Activated CD8-positive, alpha-beta T cell treated with anti-CD3 and anti-CD28 coated beads, Interleukin-2, amount 10 ng/mL, durations not matched to agents 7 days and 5 days (primary cell): ENCODE data around the gene DOCK8. TPM values are rescaled to one million over a fixed set of nuclear protein-coding genes. Genes with fewer than 3 reads are reported as not detected.
"Not testable (repeated sequence)": the region's sequence is repeated elsewhere in the genome, so short reads cannot be mapped to it uniquely, and the experiment has no call there.

Source experiments
- ATAC-seq: fragments of 150-1000 bp; cut with Tn5 transposase; one replicate; pipeline ENCODE4 v1.10.0; 2021; ENCODE audit warnings: moderate library complexity
- CTCF ChIA-PET: fragments of 350-600 bp; sonication (Branson Sonifier 250); formaldehyde crosslinking; loops from one replicate; lab custom pipeline; 2021; ENCODE audit warnings: antibody characterized with exemption; lab: Charles Lee
- POLR2A ChIA-PET: fragments of 350-600 bp; sonication (Branson Sonifier 250); formaldehyde crosslinking; loops from one replicate; lab custom pipeline; 2021; ENCODE audit warnings: antibody characterized with exemption; lab: Charles Lee
- DNase-seq: peaks from one replicate; pipeline ENCODE4 v3.0.0-alpha.2; 2020
- H3K27ac Mint-ChIP-seq: one replicate; pipeline ENCODE4 v1.8.0; 2021; ENCODE audit warnings: mild to moderate bottlenecking, mixed read lengths
- H3K27me3 Mint-ChIP-seq: one replicate; pipeline ENCODE4 v1.8.0; 2021; ENCODE audit warnings: low read depth, mixed read lengths
- H3K36me3 Mint-ChIP-seq: one replicate; pipeline ENCODE4 v1.8.0; 2021; ENCODE audit warnings: low read depth, mixed read lengths
- H3K4me1 Mint-ChIP-seq: one replicate; pipeline ENCODE4 v1.8.0; 2021; ENCODE audit warnings: low read depth, mixed read lengths
- H3K4me3 Mint-ChIP-seq: one replicate; pipeline ENCODE4 v1.8.0; 2021; ENCODE audit warnings: mild to moderate bottlenecking, mixed read lengths
- H3K9me3 Mint-ChIP-seq: one replicate; pipeline ENCODE4 v1.8.0; 2022; ENCODE audit warnings: mixed read lengths; ENCODE audit not compliant: insufficient read depth
- total RNA-seq, 2 experiments: library from RNA; stranded (reverse); gene quantifications; one replicate each; pipeline ENCODE4 v1.2.3, GENCODE V29; 2021

Gene DOCK8
- total RNA-seq, 2 experiments from 2014 or later = 386 to 389 TPM

DNA sequence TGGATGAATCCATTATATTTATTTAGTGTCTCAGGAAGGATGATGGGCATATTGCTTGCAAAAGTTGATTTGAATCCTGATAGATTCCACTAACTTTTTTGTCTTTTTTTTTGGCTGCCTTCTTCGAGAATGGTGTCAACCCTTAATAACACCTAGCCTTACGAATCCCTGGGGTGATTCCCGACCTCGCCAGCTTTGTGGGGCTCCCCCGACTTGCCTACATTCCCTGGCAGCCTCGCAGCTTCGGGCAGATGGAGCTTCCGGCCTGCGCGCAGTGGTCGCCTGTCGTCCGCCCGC lies 366 bp upstream of the DOCK8 start:
- no peaks in the 10 kb centered on the region for H3K9me3 Mint-ChIP-seq
- H3K27me3 Mint-ChIP-seq = peaks cover 3% of the 10 kb centered on the region
- H3K27ac Mint-ChIP-seq = peak overlapping the region; percentile 78
- ATAC-seq (no peak), DNase-seq (no peak)
- CTCF ChIA-PET = interaction anchor here (0.7 to 3.1 kb wide), 16 partner anchors 12 to 94 kb away, joined by 3 to 19 read pairs (median 4); no protein-coding TSS in a partner anchor
- peaks cover 31% of the 10 kb centered on the region for H3K4me1 Mint-ChIP-seq
- POLR2A ChIA-PET = interaction anchor here (0.6 to 5.8 kb wide), 8 partner anchors 11 to 76 kb away, joined by 3 to 122 read pairs (median 8); no protein-coding TSS in a partner anchor
- H3K36me3 Mint-ChIP-seq = peaks cover 29% of the 10 kb centered on the region
- peak overlapping the region; percentile 88 for H3K4me3 Mint-ChIP-seq

GRCh38 chr9:215631-216155 lies 1.0 kb downstream of the DOCK8 start:
- Mint-ChIP-seq H3K4me3 (peak overlapping the region; percentile 88), H3K4me1 (peaks cover 41% of the 10 kb centered on the region), H3K27ac (peak overlapping the region; percentile 89), H3K27me3 (no peaks in the 10 kb centered on the region), H3K36me3 (peaks cover 39% of the 10 kb centered on the region), H3K9me3 (no peaks in the 10 kb centered on the region)
- ChIA-PET CTCF (interaction anchor here (0.7 to 3.1 kb wide), 18 partner anchors 8 to 81 kb away, joined by 3 to 19 read pairs (median 5); no protein-coding TSS in a partner anchor), POLR2A (interaction anchor here (0.7 to 5.8 kb wide), 10 partner anchors 9 to 75 kb away, joined by 4 to 122 read pairs (median 5); no protein-coding TSS in a partner anchor)
- ATAC-seq (no peak), DNase-seq (no peak)

- H3K27me3 Mint-ChIP-seq = no peaks in the 10 kb centered on the region
- DNase-seq (no peak), ATAC-seq (no peak)
- H3K4me3 Mint-ChIP-seq = peak overlapping the region; percentile 88
- peak overlapping the region; percentile 33 for H3K27ac Mint-ChIP-seq
- H3K36me3 Mint-ChIP-seq = peaks cover 44% of the 10 kb centered on the region
- ChIA-PET POLR2A (interaction anchor here (1.4 to 5.8 kb wide), 3 partner anchors 21 to 65 kb away, joined by 4 to 122 read pairs (median 27); no protein-coding TSS in a partner anchor), CTCF (interaction anchor here (0.7 to 3.1 kb wide), 4 partner anchors 56 to 68 kb away, joined by 3 to 18 read pairs (median 7); no protein-coding TSS in a partner anchor)
- H3K9me3 Mint-ChIP-seq = no peaks in the 10 kb centered on the region
- H3K4me1 Mint-ChIP-seq = peaks cover 47% of the 10 kb centered on the region
Measured at GRCh38 chr9:216866-217265, 2.2 kb downstream of the DOCK8 start.

DNA sequence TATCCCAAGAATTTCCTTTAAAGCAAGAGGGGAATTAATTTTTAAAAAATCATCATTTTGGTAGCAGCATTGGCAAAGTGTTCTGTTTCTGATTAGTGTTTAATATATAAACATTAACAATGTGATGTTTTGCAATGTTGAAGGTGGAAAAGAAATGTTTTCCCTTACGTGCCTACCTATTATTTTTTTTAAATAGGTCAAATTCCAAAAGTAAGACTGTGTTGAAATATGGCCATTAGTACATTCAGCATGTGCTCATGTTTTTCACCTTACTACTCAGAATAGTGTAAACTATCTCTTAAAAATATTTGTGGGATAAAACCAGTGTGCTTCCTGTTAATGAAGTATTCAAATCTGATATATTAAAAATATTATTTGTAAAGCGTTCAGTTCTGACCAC lies 3.3 kb downstream of the DOCK8 start:
- ChIA-PET CTCF (no interaction called here), POLR2A (interaction anchor here (4.4 to 5.8 kb wide), 2 partner anchors 57 to 64 kb away, joined by 27 to 122 read pairs; no protein-coding TSS in a partner anchor)
- Mint-ChIP-seq H3K4me3 (peak overlapping the region; percentile 88), H3K27me3 (no peaks in the 10 kb centered on the region), H3K36me3 (peaks cover 45% of the 10 kb centered on the region), H3K9me3 (no peaks in the 10 kb centered on the region), H3K27ac (no peak overlapping the region), H3K4me1 (peaks cover 58% of the 10 kb centered on the region)
- DNase-seq = no peak
- no peak for ATAC-seq

DNA sequence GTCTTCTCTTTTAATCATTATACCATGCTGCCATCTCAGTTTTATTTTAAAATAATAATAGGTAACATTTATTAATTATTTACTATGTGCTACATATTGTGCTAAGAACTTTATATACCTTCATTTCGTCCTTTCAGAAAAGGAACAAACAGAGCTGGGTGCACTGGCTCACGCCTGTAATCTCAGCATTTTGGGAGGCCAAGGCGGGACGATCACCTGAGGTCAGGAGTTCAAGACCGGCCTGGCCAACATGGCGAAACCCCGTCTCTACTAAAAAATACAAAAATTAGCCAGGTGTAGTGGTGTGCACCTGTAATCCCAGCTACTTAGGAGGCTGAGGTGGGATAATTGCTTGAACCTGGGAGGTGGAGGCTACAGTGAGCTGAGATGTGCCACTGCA lies 4.4 kb downstream of the DOCK8 start:
- not testable (repeated sequence) for H3K27me3 Mint-ChIP-seq, H3K9me3 Mint-ChIP-seq, H3K4me3 Mint-ChIP-seq, H3K27ac Mint-ChIP-seq, ATAC-seq, DNase-seq
- peaks cover 62% of the 10 kb centered on the region for H3K4me1 Mint-ChIP-seq
- ChIA-PET CTCF (interaction anchor here (0.7 to 1.2 kb wide), 2 partner anchors 10 to 24 kb away, joined by 3 to 4 read pairs; no protein-coding TSS in a partner anchor), POLR2A (interaction anchor here (1.4 kb wide), 1 partner anchor 54 kb away, joined by 12 read pairs; no protein-coding TSS in a partner anchor)
- peaks cover 52% of the 10 kb centered on the region for H3K36me3 Mint-ChIP-seq

- DNase-seq = no peak
- Mint-ChIP-seq H3K27me3 (no peaks in the 10 kb centered on the region), H3K27ac (peak overlapping the region; percentile 75), H3K4me3 (no peak overlapping the region), H3K9me3 (no peaks in the 10 kb centered on the region), H3K4me1 (peaks cover 58% of the 10 kb centered on the region), H3K36me3 (peaks cover 57% of the 10 kb centered on the region)
- ChIA-PET POLR2A (interaction anchor here (1.4 kb wide), 1 partner anchor 53 kb away, joined by 12 read pairs; no protein-coding TSS in a partner anchor), CTCF (interaction anchor here (0.7 to 1.2 kb wide), 2 partner anchors 9 to 23 kb away, joined by 3 to 4 read pairs; no protein-coding TSS in a partner anchor)
- ATAC-seq = no peak
Measured at GRCh38 chr9:219670-220365, 5.2 kb downstream of the DOCK8 start.

DNA sequence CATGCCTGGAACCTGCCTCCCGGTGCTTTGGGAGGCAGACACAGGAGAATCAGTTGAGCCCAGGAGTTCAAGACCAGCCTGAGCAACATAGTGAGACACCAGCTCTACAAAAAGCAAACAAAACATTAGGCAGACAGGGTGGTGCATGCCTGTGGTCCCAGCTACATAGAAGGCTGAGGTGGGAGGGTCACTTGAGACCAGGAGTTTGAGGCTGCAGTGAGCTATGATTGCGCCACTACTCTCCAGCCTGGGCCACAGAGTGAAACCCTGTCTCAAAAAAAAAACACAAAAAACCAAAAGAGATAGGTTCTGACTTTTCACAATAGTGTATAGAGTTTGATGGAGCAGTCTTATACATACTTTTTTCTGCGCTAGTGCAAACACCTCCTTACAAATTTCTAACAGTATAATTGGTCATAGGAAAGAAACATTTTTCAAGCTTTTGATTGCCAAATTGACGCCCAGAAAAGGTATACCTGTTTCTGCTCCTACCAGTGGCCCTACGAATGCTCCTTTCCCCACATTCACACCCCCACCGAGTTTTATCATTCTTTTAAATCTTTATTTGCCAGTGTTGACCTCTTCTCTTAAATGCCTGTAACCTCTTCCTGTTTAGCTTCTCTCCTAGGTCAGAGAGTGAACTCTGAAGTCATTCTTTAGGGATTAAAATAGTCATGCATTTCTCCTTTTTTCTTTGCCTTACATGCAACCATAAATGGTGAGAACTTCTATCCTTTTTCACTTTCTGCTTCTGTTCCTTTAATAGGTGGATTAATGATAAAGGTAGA lies 7.5 kb downstream of the DOCK8 start:
- peaks cover 42% of the 10 kb centered on the region for H3K36me3 Mint-ChIP-seq
- ATAC-seq (peak; percentile 58), DNase-seq (peak; percentile 47)
- H3K27ac Mint-ChIP-seq = peak overlapping the region; percentile 86
- peaks cover 49% of the 10 kb centered on the region for H3K4me1 Mint-ChIP-seq
- ChIA-PET POLR2A (interaction anchor here (0.6 to 5.1 kb wide), 4 partner anchors 15 to 50 kb away, joined by 3 to 35 read pairs (median 6); no protein-coding TSS in a partner anchor), CTCF (interaction anchor here (1.0 to 4.1 kb wide), 4 partner anchors 15 to 59 kb away, joined by 3 to 13 read pairs (median 4); no protein-coding TSS in a partner anchor)
- H3K27me3 Mint-ChIP-seq = no peaks in the 10 kb centered on the region
- H3K9me3 Mint-ChIP-seq = peaks cover under 1% of the 10 kb centered on the region
- no peak overlapping the region for H3K4me3 Mint-ChIP-seq

DNA sequence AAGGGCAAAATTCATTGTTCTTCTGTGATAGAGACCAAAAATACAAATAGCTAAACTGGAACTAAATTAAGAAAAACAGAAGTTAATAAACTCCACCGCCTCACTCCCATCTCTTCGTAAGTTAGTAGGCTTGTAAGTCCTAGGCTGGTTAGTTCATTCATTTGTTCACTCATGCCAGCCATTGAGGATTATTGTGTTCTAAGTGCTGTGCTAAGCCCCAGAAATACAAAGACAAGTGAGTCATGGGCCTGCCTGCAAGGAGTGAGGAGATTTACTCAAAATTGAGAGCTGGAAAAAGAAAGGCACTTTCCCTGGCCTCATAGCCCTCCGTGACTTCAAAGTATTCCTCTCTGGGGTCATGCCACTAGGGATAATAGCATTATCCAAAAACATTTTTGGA lies 8.5 kb downstream of the DOCK8 start:
- Mint-ChIP-seq H3K36me3 (peaks cover 46% of the 10 kb centered on the region), H3K27me3 (no peaks in the 10 kb centered on the region), H3K9me3 (peaks cover 8% of the 10 kb centered on the region), H3K4me1 (peaks cover 51% of the 10 kb centered on the region), H3K27ac (peak overlapping the region; percentile 86), H3K4me3 (no peak overlapping the region)
- CTCF ChIA-PET = interaction anchor here (1.3 to 4.1 kb wide), 2 partner anchors 14 to 49 kb away, joined by 4 to 13 read pairs; no protein-coding TSS in a partner anchor
- ATAC-seq (no peak), DNase-seq (no peak)
- POLR2A ChIA-PET = interaction anchor here (0.7 to 5.1 kb wide), 4 partner anchors 8 to 49 kb away, joined by 3 to 35 read pairs (median 12); partner anchors contain the start of gene DOCK8

GRCh38 chr9:224026-224425 lies 9.4 kb downstream of the DOCK8 start:
- Mint-ChIP-seq H3K4me3 (no peak overlapping the region), H3K4me1 (peaks cover 48% of the 10 kb centered on the region), H3K36me3 (peaks cover 47% of the 10 kb centered on the region), H3K9me3 (peaks cover 9% of the 10 kb centered on the region), H3K27ac (no peak overlapping the region), H3K27me3 (no peaks in the 10 kb centered on the region)
- DNase-seq (no peak), ATAC-seq (no peak)
- CTCF ChIA-PET = interaction anchor here (0.6 to 4.1 kb wide), 3 partner anchors 8 to 49 kb away, joined by 3 to 13 read pairs (median 8); no protein-coding TSS in a partner anchor
- POLR2A ChIA-PET = interaction anchor here (0.7 to 5.1 kb wide), 4 partner anchors 9 to 48 kb away, joined by 3 to 35 read pairs (median 12); partner anchors contain the start of gene DOCK8

DNA sequence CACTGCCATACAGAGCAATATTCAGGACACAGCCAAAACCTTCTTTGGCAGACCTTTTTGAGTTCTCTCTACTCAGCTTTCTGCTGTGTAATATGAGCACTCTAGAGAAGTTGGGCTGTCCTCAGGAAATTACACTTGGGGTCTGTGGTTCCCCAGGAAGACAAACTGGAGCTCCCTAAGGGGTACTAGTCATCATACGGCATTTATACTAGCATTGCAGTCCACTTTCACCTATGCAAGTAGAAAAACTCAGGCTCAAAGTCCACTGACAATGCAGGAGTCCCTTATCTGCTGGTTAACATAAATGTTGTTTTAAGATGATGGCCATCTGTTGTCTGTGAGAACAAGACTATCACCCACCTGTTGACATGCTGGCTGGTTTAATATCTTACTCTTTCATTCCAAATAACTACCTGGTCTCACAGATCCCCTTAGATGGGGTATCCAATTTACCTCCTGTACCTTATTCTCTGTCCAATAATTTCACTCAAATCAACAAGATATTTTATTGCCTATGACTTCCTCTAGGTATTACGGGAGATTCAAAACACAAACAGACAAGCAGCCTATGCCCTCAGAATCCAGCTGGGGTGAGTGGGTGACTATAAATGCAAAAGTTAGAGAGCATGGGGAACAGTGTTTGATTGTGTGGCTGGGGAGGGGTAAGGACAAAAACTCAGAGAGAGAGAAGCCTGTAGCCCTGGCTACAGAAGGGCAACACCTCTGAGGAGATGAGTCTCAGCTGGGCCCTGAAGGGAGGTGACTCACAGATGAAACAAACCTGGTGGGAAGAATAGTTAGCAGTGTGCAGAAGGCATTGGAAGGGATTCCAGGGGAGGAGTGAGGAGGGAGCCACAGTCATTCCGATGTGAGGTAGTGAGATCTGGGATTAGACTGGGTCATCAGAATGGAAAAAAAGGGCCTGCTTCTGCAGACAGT lies 10.2 kb downstream of the DOCK8 start:
- ChIA-PET CTCF (interaction anchor here (0.6 to 4.1 kb wide), 4 partner anchors 9 to 48 kb away, joined by 3 to 13 read pairs (median 6); no protein-coding TSS in a partner anchor), POLR2A (interaction anchor here (2.3 to 5.1 kb wide), 3 partner anchors 10 to 47 kb away, joined by 8 to 35 read pairs (median 16); partner anchors contain the start of gene DOCK8)
- no peak overlapping the region for H3K4me3 Mint-ChIP-seq
- peaks cover 49% of the 10 kb centered on the region for H3K36me3 Mint-ChIP-seq
- peaks cover 16% of the 10 kb centered on the region for H3K9me3 Mint-ChIP-seq
- ATAC-seq (peak; percentile 45), DNase-seq (no peak)
- no peaks in the 10 kb centered on the region for H3K27me3 Mint-ChIP-seq
- H3K27ac Mint-ChIP-seq = no peak overlapping the region
- peaks cover 47% of the 10 kb centered on the region for H3K4me1 Mint-ChIP-seq
